GM23338 (cell line): Measurements from ENCODE around the gene RSL24D1. TPM values are rescaled to one million over a fixed set of nuclear protein-coding genes. Genes with fewer than 3 reads are reported as not detected.

Experiments
- ATAC-seq: fragments of 200-7000 bp; cut with Tn5 transposase; 3 replicates; pipeline ENCODE4 v1.9.1; 2020
- DNase-seq: peaks from one replicate; pipeline ENCODE4 v3.0.0-alpha.2; 2015; ENCODE audit warnings: low spot score
- H2AFZ ChIP-seq: fragments of 200-600 bp; sonication (generic); 2 replicates; pipeline ENCODE4 v1.8.0; 2016; ENCODE audit warnings: antibody characterized with exemption, mild to moderate bottlenecking, moderate library complexity
- H3F3A ChIP-seq: fragments of 200-600 bp; sonication (generic); replicated peaks from 2 replicates; pipeline ENCODE4 v1.8.0; 2017; ENCODE audit warnings: antibody characterized with exemption, mixed run types, low read depth
- H3K27ac ChIP-seq: fragments of 200-600 bp; sonication (generic); 2 replicates; pipeline ENCODE4 v1.6.1; 2016; ENCODE audit warnings: low read depth
- H3K27me3 ChIP-seq: fragments of 200-600 bp; sonication (generic); 2 replicates; pipeline ENCODE4 v1.8.0; 2016; ENCODE audit warnings: mild to moderate bottlenecking, mixed run types, moderate library complexity; ENCODE audit not compliant: insufficient read depth
- H3K36me3 ChIP-seq: fragments of 200-600 bp; sonication (generic); 2 replicates; pipeline ENCODE4 v1.8.0; 2016; ENCODE audit warnings: mild to moderate bottlenecking; ENCODE audit not compliant: insufficient read depth
- H3K4me1 ChIP-seq: fragments of 200-600 bp; sonication (generic); 2 replicates; pipeline ENCODE4 v1.8.0; 2016; ENCODE audit warnings: mild to moderate bottlenecking, moderate library complexity; ENCODE audit not compliant: insufficient read depth
- H3K4me2 ChIP-seq: fragments of 200-600 bp; sonication (generic); 2 replicates; pipeline ENCODE4 v1.7.1; 2017; ENCODE audit warnings: mixed run types
- H3K4me3 ChIP-seq: fragments of 200-600 bp; sonication (generic); 2 replicates; pipeline ENCODE4 v1.6.1; 2016; ENCODE audit warnings: mixed run types
- H3K79me2 ChIP-seq: fragments of 200-600 bp; sonication (generic); replicated peaks from 2 replicates; pipeline ENCODE4 v1.8.0; 2017; ENCODE audit warnings: mild to moderate bottlenecking; ENCODE audit not compliant: insufficient read depth
- H3K9me2 ChIP-seq: fragments of 200-600 bp; sonication (generic); 2 replicates; pipeline ENCODE4 v1.8.0; 2017; ENCODE audit not compliant: insufficient read depth
- H4K20me1 ChIP-seq: fragments of 200-600 bp; sonication (generic); replicated peaks from 2 replicates; pipeline ENCODE4 v1.8.0; 2017; ENCODE audit warnings: mild to moderate bottlenecking; ENCODE audit not compliant: insufficient read depth
- H3K27ac Mint-ChIP-seq: 2 replicates; pipeline ENCODE4 v1.8.0; 2020; ENCODE audit warnings: inconsistent platforms, mild to moderate bottlenecking, moderate library complexity, mixed read lengths
- H3K27me3 Mint-ChIP-seq: 3 replicates; pipeline ENCODE4 v1.8.0; 2022; ENCODE audit warnings: low read depth, mild to moderate bottlenecking, moderate library complexity, mixed read lengths, inconsistent platforms; ENCODE audit not compliant: insufficient read depth, poor library complexity
- H3K36me3 Mint-ChIP-seq: 3 replicates; pipeline ENCODE4 v1.8.0; 2021; ENCODE audit warnings: low read depth, mild to moderate bottlenecking, inconsistent platforms, moderate library complexity, mixed read lengths
- H3K4me1 Mint-ChIP-seq: 3 replicates; pipeline ENCODE4 v1.8.0; 2020; ENCODE audit warnings: mild to moderate bottlenecking, inconsistent platforms, mixed read lengths
- H3K4me3 Mint-ChIP-seq: 3 replicates; pipeline ENCODE4 v1.8.0; 2021; ENCODE audit warnings: moderate library complexity, mild to moderate bottlenecking, inconsistent platforms, mixed read lengths
- H3K9me3 Mint-ChIP-seq: 3 replicates; pipeline ENCODE4 v1.8.0; 2020; ENCODE audit warnings: moderate library complexity, mild to moderate bottlenecking, inconsistent platforms, mixed read lengths
- NANOG ChIP-seq: IDR thresholded peaks from 2 replicates; pipeline ENCODE4 v1.6.1; 2016; ENCODE audit warnings: antibody characterized with exemption, borderline replicate concordance
- POLR2AphosphoS5 ChIP-seq: IDR thresholded peaks from 2 replicates; pipeline ENCODE4 v1.6.1; 2016; ENCODE audit warnings: antibody characterized with exemption, low read depth
- REST ChIP-seq: IDR thresholded peaks from one replicate; pipeline ENCODE4 v1.6.1; 2018; ENCODE audit warnings: antibody characterized with exemption; ENCODE audit not compliant: unreplicated experiment
- polyA plus RNA-seq: library from polyadenylated mRNA; unstranded; fragments of >200 nt; fragmentation: Nextera tagmentation; extraction: Ambion mirVana; gene quantifications from 2 replicates; pipeline ENCODE4 v1.2.1, GENCODE V29; 2016
- total RNA-seq: library from RNA; depleted of rRNA; stranded (reverse); fragments of >200 nt; shearing (Covaris generic); gene quantifications from 2 replicates; pipeline ENCODE4 v1.2.3, GENCODE V29; 2014
- TF ChIP-seq, protein P1 (sequence below): fragments of 250-450 bp; sonication (Bioruptor Pico); IDR thresholded peaks from 2 replicates; pipeline ENCODE4 v1.5.0; 2020; ENCODE audit warnings: mild to moderate bottlenecking, moderate library complexity

RSL24D1 gene
- total and polyA plus RNA-seq, 2 experiments from 2014 or later: 125 to 201 TPM

DNA sequence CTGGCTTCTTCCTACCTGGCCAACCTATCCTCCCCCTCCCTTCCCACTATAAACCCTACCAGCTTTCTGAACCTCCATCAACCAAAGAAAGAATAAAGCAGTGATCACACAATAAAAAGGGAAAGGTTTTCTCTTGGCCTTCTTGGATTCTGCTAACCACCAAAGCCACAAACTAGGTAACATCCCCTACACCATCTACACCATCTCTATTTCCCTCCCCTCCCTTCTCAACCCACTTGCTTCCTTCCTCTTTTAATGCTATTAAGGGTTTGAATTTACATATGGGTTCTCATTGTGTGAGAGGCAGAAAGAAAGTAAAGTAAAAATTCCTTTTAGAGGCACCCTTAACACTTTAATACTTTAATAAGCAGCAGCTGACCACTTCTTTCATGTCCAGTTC lies 25.8 kb upstream of the RSL24D1 start (continued):
- TF ChIP-seq, protein P1, sequence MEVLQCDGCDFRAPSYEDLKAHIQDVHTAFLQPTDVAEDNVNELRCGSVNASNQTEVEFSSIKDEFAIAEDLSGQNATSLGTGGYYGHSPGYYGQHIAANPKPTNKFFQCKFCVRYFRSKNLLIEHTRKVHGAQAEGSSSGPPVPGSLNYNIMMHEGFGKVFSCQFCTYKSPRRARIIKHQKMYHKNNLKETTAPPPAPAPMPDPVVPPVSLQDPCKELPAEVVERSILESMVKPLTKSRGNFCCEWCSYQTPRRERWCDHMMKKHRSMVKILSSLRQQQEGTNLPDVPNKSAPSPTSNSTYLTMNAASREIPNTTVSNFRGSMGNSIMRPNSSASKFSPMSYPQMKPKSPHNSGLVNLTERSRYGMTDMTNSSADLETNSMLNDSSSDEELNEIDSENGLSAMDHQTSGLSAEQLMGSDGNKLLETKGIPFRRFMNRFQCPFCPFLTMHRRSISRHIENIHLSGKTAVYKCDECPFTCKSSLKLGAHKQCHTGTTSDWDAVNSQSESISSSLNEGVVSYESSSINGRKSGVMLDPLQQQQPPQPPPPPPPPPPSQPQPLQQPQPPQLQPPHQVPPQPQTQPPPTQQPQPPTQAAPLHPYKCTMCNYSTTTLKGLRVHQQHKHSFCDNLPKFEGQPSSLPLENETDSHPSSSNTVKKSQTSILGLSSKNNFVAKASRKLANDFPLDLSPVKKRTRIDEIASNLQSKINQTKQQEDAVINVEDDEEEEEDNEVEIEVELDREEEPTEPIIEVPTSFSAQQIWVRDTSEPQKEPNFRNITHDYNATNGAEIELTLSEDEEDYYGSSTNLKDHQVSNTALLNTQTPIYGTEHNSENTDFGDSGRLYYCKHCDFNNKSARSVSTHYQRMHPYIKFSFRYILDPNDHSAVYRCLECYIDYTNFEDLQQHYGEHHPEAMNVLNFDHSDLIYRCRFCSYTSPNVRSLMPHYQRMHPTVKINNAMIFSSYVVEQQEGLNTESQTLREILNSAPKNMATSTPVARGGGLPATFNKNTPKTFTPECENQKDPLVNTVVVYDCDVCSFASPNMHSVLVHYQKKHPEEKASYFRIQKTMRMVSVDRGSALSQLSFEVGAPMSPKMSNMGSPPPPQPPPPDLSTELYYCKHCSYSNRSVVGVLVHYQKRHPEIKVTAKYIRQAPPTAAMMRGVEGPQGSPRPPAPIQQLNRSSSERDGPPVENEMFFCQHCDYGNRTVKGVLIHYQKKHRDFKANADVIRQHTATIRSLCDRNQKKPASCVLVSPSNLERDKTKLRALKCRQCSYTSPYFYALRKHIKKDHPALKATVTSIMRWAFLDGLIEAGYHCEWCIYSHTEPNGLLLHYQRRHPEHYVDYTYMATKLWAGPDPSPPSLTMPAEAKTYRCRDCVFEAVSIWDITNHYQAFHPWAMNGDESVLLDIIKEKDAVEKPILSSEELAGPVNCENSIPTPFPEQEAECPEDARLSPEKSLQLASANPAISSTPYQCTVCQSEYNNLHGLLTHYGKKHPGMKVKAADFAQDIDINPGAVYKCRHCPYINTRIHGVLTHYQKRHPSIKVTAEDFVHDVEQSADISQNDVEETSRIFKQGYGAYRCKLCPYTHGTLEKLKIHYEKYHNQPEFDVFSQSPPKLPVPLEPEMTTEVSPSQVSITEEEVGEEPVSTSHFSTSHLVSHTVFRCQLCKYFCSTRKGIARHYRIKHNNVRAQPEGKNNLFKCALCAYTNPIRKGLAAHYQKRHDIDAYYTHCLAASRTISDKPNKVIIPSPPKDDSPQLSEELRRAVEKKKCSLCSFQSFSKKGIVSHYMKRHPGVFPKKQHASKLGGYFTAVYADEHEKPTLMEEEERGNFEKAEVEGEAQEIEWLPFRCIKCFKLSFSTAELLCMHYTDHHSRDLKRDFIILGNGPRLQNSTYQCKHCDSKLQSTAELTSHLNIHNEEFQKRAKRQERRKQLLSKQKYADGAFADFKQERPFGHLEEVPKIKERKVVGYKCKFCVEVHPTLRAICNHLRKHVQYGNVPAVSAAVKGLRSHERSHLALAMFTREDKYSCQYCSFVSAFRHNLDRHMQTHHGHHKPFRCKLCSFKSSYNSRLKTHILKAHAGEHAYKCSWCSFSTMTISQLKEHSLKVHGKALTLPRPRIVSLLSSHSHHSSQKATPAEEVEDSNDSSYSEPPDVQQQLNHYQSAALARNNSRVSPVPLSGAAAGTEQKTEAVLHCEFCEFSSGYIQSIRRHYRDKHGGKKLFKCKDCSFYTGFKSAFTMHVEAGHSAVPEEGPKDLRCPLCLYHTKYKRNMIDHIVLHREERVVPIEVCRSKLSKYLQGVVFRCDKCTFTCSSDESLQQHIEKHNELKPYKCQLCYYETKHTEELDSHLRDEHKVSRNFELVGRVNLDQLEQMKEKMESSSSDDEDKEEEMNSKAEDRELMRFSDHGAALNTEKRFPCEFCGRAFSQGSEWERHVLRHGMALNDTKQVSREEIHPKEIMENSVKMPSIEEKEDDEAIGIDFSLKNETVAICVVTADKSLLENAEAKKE (CRISPR knock-in tag): no peak
- no peak for TF ChIP-seq POLR2AphosphoS5
- no peak for TF ChIP-seq NANOG

DNA sequence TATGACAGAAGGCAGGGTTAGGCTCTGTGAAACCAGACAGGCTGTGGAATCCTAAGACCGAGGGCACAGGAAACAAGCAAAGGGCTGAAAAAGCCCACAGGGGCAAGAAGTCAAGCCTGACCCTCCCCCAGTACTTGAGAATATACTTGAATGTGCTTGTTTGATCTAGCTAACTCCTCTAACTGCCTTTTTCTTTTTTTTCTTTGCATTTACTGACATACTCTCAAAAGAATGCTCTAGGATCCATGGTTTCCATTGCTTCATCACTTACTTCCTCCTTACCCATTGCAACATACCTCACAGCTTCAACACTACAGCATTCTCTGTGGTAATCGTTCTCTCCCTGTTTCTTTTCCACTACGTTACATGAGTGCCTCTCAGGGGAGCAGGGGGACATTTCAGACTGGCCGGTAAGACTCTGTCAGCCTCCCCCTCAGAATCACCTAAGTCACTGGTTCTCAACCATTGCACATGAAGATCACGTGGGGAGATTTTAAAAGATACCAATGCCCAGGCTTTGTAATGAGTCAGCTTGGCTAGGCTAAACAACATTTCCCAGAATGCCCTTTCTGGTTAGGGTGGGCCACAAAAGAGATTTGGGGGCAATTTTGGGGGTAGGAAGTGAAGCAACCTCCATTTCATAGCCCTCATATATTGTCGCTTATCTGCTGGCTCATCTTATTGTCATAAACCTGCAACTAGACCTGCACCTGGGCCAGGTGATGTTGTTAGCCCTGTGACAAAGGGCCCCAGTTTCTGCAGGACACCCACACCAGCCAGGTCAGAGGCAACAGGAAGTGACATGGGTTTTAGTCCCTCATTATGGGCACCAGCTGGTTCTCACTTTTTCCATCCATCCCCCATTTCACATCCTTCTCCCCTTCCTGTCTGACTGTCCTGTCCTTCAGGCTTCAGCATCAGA lies 24.6 kb upstream of the RSL24D1 start:
- Mint-ChIP-seq H3K27me3 (peaks cover 2% of the 10 kb centered on the region), H3K9me3 (no peaks in the 10 kb centered on the region), H3K36me3 (no peaks in the 10 kb centered on the region), H3K4me3 (no peak overlapping the region), H3K27ac (peak overlapping the region; percentile 64), H3K4me1 (peaks cover 15% of the 10 kb centered on the region)
- Histone ChIP-seq H3K36me3 (no peaks in the 10 kb centered on the region), H4K20me1 (no peaks in the 10 kb centered on the region), H2AFZ (no peak overlapping the region), H3K4me3 (no peak overlapping the region), H3K4me2 (no peak overlapping the region), H3K27ac (no peak overlapping the region), H3K27me3 (no peaks in the 10 kb centered on the region), H3K79me2 (no peaks in the 10 kb centered on the region), H3K9me2 (no peaks in the 10 kb centered on the region), H3K4me1 (peaks cover 22% of the 10 kb centered on the region), H3F3A (no peaks in the 10 kb centered on the region)
- ATAC-seq (no peak), DNase-seq (peak; percentile 35)
- TF ChIP-seq, protein P1 (CRISPR knock-in tag): no peak
- TF ChIP-seq REST: no peak
